Esophagus squamous epithelium (tissue), 4 donors: ENCODE measurements around the gene POLA1.

Source experiments
- CTCF ChIP-seq, 6 experiments: fragments of 450-650 bp in 4 of 6; fragments of 200-600 bp in 2 of 6; sonication (generic) in 2 of 6; IDR thresholded peaks; one replicate each; pipeline ENCODE4 v1.5.1; 2016 to 2019; ENCODE audit warnings: antibody characterized with exemption in 6 of 6, mild to moderate bottlenecking in 4 of 6, moderate library complexity in 4 of 6
- POLR2A ChIP-seq, 4 donors: fragments of 450-650 bp; IDR thresholded peaks; one replicate each; pipeline ENCODE4 v1.6.1; 2017; ENCODE audit warnings: antibody characterized with exemption in 4 of 4, mild to moderate bottlenecking in 4 of 4, moderate library complexity in 3 of 4

- TF ChIP-seq CTCF (IDR thresholded peaks at IDR 0.05), result no peak
- no peak for TF ChIP-seq POLR2A (IDR thresholded peaks at IDR 0.05)
Observed at GRCh38 chrX:24763989-24764388, 70.3 kb downstream of the POLA1 start.
